HS-5 (cell line): ENCODE measurements around the gene GATD1.

Source experiments
- DNase-seq: peaks from one replicate; pipeline ENCODE4 v3.0.0-alpha.2; 2012; ENCODE audit warnings: low read depth

The GATD1 gene

GRCh38 chr11:726278-727220 is 50.7 kb downstream of the GATD1 start:
- DNase-seq, result no peak

GRCh38 chr11:725624-726202 is 51.6 kb downstream of the GATD1 start:
- no peak for DNase-seq

GRCh38 chr11:724778-725386 is 52.4 kb downstream of the GATD1 start:
- DNase-seq, result no peak

- DNase-seq, result no peak
Measured at GRCh38 chr11:724049-724777, 53.1 kb downstream of the GATD1 start.

GRCh38 chr11:723120-723883 is 54.0 kb downstream of the GATD1 start:
- DNase-seq, result no peak

- DNase-seq, result no peak
Measured at GRCh38 chr11:722346-722811, 54.9 kb downstream of the GATD1 start.

GRCh38 chr11:721741-722345 is 55.4 kb downstream of the GATD1 start:
- no peak for DNase-seq

- DNase-seq, result no peak
Measured at GRCh38 chr11:721247-721740, 56.0 kb downstream of the GATD1 start.

GRCh38 chr11:720642-721246 is 56.5 kb downstream of the GATD1 start:
- no peak for DNase-seq

- no peak for DNase-seq
Measured at GRCh38 chr11:720017-720641, 57.2 kb downstream of the GATD1 start.

GRCh38 chr11:719214-720016 is 57.9 kb downstream of the GATD1 start:
- no peak for DNase-seq
